Mucosa of descending colon (tissue), 3 donors: Measurements from ENCODE around the gene TMEM213. TPM values are rescaled to one million over a fixed set of nuclear protein-coding genes. Genes with fewer than 3 reads are reported as not detected.

Source experiments
- ATAC-seq: fragments of 200-7000 bp; cut with Tn5 transposase; one replicate; pipeline ENCODE4 v1.9.1; 2020; ENCODE audit warnings: mild to moderate bottlenecking, moderate library complexity
- DNase-seq, 3 donors: peaks; one replicate each; pipeline ENCODE4 v3.0.0-alpha.2; 2020
- H3K36me3 ChIP-seq: fragments of 200-600 bp; one replicate; pipeline ENCODE4 v1.8.0; 2021; ENCODE audit warnings: low read depth, mild to moderate bottlenecking
- H3K4me1 ChIP-seq: fragments of 200-600 bp; one replicate; pipeline ENCODE4 v1.8.0; 2021; ENCODE audit warnings: low read depth, mild to moderate bottlenecking
- H3K4me3 ChIP-seq: fragments of 200-600 bp; one replicate; pipeline ENCODE4 v1.8.0; 2021; ENCODE audit warnings: mild to moderate bottlenecking
- H3K9me3 ChIP-seq: fragments of 200-600 bp; one replicate; pipeline ENCODE4 v1.8.0; 2021; ENCODE audit warnings: mild to moderate bottlenecking
- intact Hi-C, 2 donors: fragments of 100-400 bp; cut with DNase I in 1 of 2; cut with micrococcal nuclease in 1 of 2; formaldehyde crosslinking; loops; one replicate each; pipeline versions ENCODE4 v1.11.0 to v1.11.1; 2022; cut with DNase I, micrococcal nuclease
- total RNA-seq, 3 donors: library from RNA; stranded (reverse); fragmentation: NEBNext Ultra II Directional in 2 of 3; extraction: Animal tissue kit (Norgen Biotek cat#: 25700) in 2 of 3; gene quantifications; one replicate each; pipeline versions ENCODE4 v1.2.1 to v1.2.4, GENCODE V29; 2021 to 2023
- TF ChIP-seq, protein P1 (sequence below): fragments of 200-600 bp; IDR thresholded peaks from one replicate; pipeline ENCODE4 v1.8.0; 2022; ENCODE audit warnings: antibody characterized with exemption, mild to moderate bottlenecking
- donor health status: DM: no; HTN: no; CAD: no; lungs with moderate emphysema.
- donor health status: DM: no; HTN: no; CAD: no.
- donor health status: DM: no; HTN: yes; CAD: no.

Gene TMEM213
- total RNA-seq, 3 donors from 2014 or later, result not detected

DNA sequence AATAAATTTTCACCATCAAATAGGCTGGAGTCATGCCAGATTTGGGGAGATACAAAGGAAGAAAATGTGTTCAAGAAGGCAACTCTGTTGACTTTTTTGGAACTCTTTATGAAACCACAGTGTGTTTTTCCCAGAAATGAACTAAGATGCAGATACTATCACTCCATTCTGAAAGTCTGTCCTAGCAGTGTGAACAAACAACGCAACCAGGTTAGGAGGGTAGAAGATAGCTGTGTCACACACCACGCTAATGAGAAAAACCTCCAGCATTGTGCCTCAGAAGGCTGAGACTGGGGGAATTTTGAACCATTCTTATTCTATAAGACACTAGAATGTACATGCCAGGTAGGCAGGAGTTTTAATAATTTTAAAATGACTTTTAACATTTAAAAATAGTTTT lies 16.2 kb downstream of the TMEM213 start:
- Histone ChIP-seq H3K4me1 (no peaks in the 10 kb centered on the region), H3K9me3 (no peaks in the 10 kb centered on the region), H3K4me3 (no peak overlapping the region), H3K36me3 (no peaks in the 10 kb centered on the region)
- intact Hi-C loops, result no loop called here
- no peak for ATAC-seq
- no peak for DNase-seq
- TF ChIP-seq, protein P1, sequence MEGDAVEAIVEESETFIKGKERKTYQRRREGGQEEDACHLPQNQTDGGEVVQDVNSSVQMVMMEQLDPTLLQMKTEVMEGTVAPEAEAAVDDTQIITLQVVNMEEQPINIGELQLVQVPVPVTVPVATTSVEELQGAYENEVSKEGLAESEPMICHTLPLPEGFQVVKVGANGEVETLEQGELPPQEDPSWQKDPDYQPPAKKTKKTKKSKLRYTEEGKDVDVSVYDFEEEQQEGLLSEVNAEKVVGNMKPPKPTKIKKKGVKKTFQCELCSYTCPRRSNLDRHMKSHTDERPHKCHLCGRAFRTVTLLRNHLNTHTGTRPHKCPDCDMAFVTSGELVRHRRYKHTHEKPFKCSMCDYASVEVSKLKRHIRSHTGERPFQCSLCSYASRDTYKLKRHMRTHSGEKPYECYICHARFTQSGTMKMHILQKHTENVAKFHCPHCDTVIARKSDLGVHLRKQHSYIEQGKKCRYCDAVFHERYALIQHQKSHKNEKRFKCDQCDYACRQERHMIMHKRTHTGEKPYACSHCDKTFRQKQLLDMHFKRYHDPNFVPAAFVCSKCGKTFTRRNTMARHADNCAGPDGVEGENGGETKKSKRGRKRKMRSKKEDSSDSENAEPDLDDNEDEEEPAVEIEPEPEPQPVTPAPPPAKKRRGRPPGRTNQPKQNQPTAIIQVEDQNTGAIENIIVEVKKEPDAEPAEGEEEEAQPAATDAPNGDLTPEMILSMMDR, result no peak

DNA sequence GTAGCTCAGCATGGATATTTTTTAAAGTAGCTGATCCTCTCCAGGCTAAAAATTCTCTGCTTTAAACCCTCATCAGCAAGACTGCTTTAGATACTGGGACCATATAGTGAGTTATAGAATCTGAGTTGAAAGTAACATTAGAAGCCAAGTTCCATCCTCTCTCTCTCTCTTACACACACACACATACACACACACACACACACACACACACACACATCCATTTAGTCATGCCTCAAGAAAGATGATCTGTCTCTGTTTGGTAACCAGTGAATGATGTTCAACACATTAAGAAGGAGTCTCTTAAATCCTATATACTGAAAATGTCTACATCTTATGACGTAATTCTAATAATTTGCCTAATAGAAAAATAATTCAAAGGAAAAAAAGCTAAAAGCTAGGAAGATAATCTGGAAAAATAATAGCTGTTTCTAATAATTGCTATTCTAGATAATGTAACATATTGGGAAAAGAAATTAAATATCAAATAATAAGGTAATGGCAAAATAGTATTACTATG lies 17.1 kb downstream of the TMEM213 start:
- no peaks in the 10 kb centered on the region for H3K4me1 ChIP-seq
- no peaks in the 10 kb centered on the region for H3K9me3 ChIP-seq
- H3K4me3 ChIP-seq, result no peak overlapping the region
- H3K36me3 ChIP-seq, result no peaks in the 10 kb centered on the region
- intact Hi-C loops, result no loop called here
- no peak for ATAC-seq
- no peak for DNase-seq
- TF ChIP-seq, protein P1, result no peak

DNA sequence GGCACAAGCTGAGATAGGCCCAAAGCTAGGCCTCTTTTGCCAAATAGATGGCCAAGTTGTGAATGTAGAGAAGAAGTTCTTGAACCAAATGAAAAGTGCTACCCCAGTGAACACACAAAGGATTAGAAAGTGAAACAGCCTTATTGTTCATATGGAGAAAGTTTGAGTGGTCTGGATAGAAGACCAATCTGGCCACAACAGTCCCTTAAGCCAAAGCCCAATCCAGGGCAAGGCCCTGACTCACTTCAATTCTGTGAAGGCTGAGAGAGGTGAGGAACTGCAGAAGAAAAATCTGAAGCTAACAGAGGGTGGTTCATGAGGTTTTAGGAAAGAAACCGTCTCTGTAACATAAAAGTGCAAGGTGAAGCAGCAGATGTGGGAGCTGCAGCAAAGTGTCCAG lies 18.9 kb downstream of the TMEM213 start:
- no peaks in the 10 kb centered on the region for H3K4me1 ChIP-seq
- no peak overlapping the region for H3K4me3 ChIP-seq
- intact Hi-C loops, result no loop called here
- H3K36me3 ChIP-seq, result no peaks in the 10 kb centered on the region
- TF ChIP-seq, protein P1, result no peak
- ATAC-seq, result no peak
- no peaks in the 10 kb centered on the region for H3K9me3 ChIP-seq
- no peak for DNase-seq

DNA sequence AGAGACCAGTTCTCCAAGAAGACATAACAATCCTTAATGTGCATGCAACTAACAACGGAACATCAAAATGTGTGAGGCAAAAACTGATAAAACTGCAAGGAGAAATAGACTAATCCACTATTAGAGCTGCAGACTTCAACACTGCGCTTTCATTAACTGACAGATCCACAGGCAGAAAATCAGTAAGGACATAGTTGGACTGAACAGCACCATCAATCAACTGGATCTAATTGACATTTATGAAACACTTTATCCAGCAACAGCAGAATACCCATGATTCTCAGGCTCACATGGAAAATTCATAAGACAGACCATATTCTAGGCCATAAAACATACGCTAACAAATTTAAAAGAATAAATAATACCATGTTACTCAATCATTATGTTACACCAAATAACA lies 21.8 kb downstream of the TMEM213 start:
- Histone ChIP-seq H3K36me3 (no peaks in the 10 kb centered on the region), H3K4me3 (no peak overlapping the region), H3K9me3 (no peaks in the 10 kb centered on the region), H3K4me1 (no peaks in the 10 kb centered on the region)
- ATAC-seq (no peak), DNase-seq (no peak)
- TF ChIP-seq, protein P1, result no peak
- intact Hi-C loops, result no loop called here

DNA sequence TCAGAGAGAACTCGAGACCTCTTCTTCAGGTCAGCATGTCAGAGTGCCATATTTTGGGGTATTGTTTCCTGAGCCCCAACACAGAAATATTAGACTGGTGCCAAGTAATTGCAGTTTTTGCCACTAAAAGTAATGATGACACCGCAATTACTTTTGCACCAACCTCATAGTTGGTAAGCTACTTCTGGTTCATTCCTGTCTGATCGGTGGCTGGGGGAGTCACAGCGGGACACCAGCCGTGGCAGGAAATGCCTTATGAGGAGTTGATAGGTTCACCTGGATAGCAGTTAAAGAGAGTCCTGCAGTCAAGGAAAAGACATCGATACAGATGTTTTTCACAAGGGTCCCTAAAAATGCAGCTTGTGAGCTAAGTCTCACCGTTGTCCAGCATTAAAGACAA lies 24.1 kb downstream of the TMEM213 start:
- H3K9me3 ChIP-seq, result no peaks in the 10 kb centered on the region
- H3K4me3 ChIP-seq, result no peak overlapping the region
- TF ChIP-seq, protein P1, result no peak
- ATAC-seq (no peak), DNase-seq (no peak)
- no peaks in the 10 kb centered on the region for H3K4me1 ChIP-seq
- no peaks in the 10 kb centered on the region for H3K36me3 ChIP-seq
- intact Hi-C loops, result no loop called here
